Tibial nerve (tissue), 4 donors: ENCODE data around the gene CALCR.

Experiments
- CTCF ChIP-seq, 5 experiments: fragments of 200-600 bp in 3 of 5; fragments of 450-650 bp in 2 of 5; sonication (generic) in 3 of 5; IDR thresholded peaks; one replicate each; pipeline ENCODE4 v1.5.1; 2016 to 2019; ENCODE audit warnings: antibody characterized with exemption in 5 of 5, mild to moderate bottlenecking in 3 of 5, moderate library complexity in 2 of 5
- EP300 ChIP-seq, 2 donors: sonication (generic); formaldehyde crosslinking; IDR thresholded peaks; one replicate each; pipeline ENCODE4 v1.6.1; 2017; ENCODE audit warnings: antibody characterized with exemption in 2 of 2, mild to moderate bottlenecking in 1 of 2
- POLR2A ChIP-seq, 2 donors: fragments of 450-650 bp; IDR thresholded peaks; one replicate each; pipeline ENCODE4 v1.6.1; 2017; ENCODE audit warnings: antibody characterized with exemption in 2 of 2, mild to moderate bottlenecking in 2 of 2, moderate library complexity in 2 of 2

DNA sequence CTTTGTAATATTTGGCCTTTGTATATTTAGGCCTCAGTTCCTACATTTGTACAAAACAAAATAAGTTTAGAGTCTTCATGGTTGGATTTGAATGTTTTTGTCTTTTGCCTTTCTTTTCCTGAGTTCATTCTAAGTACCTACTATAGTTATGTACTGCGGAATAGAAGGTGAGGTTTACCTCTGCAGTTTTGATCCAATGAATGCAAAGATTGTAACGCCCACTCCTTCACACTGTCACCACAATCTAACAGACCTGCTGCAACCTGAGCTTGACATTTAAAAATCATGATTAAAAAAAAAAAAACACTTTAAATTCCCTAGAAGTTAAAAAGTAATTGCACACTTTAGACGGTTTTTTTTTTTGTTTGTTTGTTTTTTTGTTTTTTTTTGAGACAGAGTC lies 145.0 kb downstream of the CALCR start:
- TF ChIP-seq CTCF (IDR thresholded peaks at IDR 0.05) = no peak
- no peak for TF ChIP-seq POLR2A (IDR thresholded peaks at IDR 0.05)
- TF ChIP-seq EP300 (IDR thresholded peaks at IDR 0.05) = no peak
